ENCODE data around the gene MTUS2.

MTUS2 gene

DNA sequence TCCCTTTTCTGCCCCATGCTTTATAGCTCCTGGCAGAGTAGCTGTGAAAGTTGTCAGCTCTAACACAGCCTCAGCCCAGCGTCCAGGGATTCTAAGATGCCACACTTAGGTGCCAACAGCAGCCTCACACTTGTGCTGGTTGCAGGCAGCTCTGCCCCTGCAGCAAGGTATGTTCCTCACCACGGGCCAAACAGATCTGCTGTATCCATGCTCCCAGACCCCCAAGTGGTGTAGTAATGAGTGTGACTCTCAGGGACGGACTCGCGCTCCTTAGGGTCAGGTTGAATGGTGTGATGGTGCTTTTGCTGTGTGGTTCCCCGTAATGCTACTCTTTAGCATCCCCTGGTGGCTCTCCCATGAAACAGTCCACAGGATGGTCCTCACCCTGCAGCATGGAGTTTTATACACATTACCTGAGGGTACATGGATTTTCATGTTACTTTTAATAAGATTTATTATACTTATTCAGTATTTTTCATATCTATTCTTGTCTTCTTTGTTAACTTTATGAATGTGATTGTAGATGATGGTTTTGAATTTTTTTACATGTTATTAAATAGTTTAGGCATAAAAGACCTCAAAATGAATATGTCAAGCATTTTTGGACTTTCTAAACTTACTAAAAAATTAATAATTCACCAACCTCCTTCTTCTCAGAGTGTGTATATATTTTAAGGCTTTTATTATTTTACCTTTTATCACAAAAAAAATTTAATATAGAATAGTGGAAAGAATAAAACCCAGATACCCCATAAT, 542.9 kb downstream of the MTUS2 start:
- H3K9me3 ChIP-seq: no peaks in the 10 kb centered on the region
- no peak overlapping the region for H3K27ac ChIP-seq
- H3K27me3 ChIP-seq: peaks cover 6% of the 10 kb centered on the region
- no peak overlapping the region for H3K4me3 ChIP-seq (ENCODE audit: low read depth in 1 of 2, low read length in 1 of 2)
- TF ChIP-seq, protein P1, sequence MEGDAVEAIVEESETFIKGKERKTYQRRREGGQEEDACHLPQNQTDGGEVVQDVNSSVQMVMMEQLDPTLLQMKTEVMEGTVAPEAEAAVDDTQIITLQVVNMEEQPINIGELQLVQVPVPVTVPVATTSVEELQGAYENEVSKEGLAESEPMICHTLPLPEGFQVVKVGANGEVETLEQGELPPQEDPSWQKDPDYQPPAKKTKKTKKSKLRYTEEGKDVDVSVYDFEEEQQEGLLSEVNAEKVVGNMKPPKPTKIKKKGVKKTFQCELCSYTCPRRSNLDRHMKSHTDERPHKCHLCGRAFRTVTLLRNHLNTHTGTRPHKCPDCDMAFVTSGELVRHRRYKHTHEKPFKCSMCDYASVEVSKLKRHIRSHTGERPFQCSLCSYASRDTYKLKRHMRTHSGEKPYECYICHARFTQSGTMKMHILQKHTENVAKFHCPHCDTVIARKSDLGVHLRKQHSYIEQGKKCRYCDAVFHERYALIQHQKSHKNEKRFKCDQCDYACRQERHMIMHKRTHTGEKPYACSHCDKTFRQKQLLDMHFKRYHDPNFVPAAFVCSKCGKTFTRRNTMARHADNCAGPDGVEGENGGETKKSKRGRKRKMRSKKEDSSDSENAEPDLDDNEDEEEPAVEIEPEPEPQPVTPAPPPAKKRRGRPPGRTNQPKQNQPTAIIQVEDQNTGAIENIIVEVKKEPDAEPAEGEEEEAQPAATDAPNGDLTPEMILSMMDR (IDR thresholded peaks at IDR 0.05): no peak
- no peaks in the 10 kb centered on the region for H3K4me1 ChIP-seq (ENCODE audit: control insufficient read depth in 1 of 2, insufficient read depth in 1 of 2, low read depth in 1 of 2, low read length in 1 of 2)
- H3K36me3 ChIP-seq: no peaks in the 10 kb centered on the region

DNA sequence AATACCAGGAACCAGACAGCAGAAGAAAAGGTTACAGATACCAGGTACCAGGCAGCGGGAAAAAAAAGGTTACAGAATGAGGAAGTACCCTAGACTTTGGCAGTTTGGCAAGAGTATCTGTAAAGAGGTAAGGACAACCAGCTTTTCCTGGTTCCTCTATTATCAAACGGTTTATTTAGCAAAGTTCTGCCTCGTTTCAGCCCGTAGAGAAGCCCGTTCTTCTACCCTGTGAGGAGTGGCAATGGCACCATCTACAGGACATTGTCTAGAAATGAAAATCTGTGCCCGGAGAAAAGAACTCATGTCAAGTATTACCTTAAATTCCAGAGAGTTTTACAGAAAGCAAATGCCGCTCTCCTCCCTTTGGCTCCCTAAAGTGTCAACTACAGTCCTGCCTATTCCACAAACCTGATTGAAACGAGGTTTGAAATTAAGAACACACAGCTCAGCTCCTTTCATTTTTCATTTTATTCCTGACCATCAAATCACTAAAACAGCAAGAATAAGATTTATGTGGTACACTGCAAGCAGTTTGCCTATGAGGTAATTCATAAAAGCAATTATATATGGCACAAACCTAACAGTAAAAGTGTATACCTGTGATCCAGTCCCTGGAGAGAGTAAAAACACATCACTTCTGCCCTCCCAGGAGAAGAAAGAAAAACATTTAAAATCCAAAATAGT, 549.1 kb downstream of the MTUS2 start:
- Histone ChIP-seq H3K9me3 (no peaks in the 10 kb centered on the region), H3K4me3 (ENCODE audit: low read depth in 1 of 2, low read length in 1 of 2) (no peak overlapping the region), H3K4me1 (ENCODE audit: control insufficient read depth in 1 of 2, insufficient read depth in 1 of 2, low read depth in 1 of 2, low read length in 1 of 2) (peaks cover 7 to 8% of the 10 kb centered on the region in 2 experiments), H3K27me3 (peaks cover 4% of the 10 kb centered on the region), H3K27ac (no peak overlapping the region), H3K36me3 (no peaks in the 10 kb centered on the region)
- TF ChIP-seq, protein P1 (IDR thresholded peaks at IDR 0.05): no peak

DNA sequence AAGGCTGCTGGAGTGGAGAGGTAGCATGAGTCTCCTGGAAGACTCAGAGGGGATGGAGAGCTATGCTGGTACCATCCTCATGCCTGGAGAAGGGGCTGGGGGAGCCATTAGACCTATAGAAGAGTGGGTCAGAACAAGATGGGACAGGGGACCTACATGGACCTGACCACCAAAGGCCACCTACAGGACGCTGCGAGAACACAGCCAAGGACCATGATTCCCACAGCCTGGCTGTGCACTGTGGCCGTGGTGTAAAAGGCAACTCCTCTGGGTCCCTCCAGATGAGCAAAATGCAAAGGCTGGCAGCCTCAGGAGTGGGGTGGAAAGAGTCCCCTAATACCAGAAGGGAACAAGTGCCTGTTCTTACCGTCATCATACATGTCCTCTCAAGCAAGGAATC, 559.1 kb downstream of the MTUS2 start:
- peaks cover 0 to 6% of the 10 kb centered on the region in 2 experiments for H3K4me1 ChIP-seq (ENCODE audit: control insufficient read depth in 1 of 2, insufficient read depth in 1 of 2, low read depth in 1 of 2, low read length in 1 of 2)
- H3K27ac ChIP-seq: no peak overlapping the region
- H3K4me3 ChIP-seq (ENCODE audit: low read depth in 1 of 2, low read length in 1 of 2): no peak overlapping the region
- peaks cover 9% of the 10 kb centered on the region for H3K9me3 ChIP-seq
- no peaks in the 10 kb centered on the region for H3K36me3 ChIP-seq
- no peaks in the 10 kb centered on the region for H3K27me3 ChIP-seq
- TF ChIP-seq, protein P1 (IDR thresholded peaks at IDR 0.05): no peak

GRCh38 chr13:29379865-29380264, 559.7 kb downstream of the MTUS2 start:
- no peak overlapping the region for H3K4me3 ChIP-seq (ENCODE audit: low read depth in 1 of 2, low read length in 1 of 2)

GRCh38 chr13:29382021-29382420, 561.9 kb downstream of the MTUS2 start:
- Histone ChIP-seq H3K4me3 (ENCODE audit: low read depth in 1 of 2, low read length in 1 of 2) (no peak overlapping the region), H3K36me3 (no peaks in the 10 kb centered on the region), H3K9me3 (peaks cover 9% of the 10 kb centered on the region), H3K27me3 (no peaks in the 10 kb centered on the region), H3K27ac (no peak overlapping the region), H3K4me1 (ENCODE audit: control insufficient read depth in 1 of 2, insufficient read depth in 1 of 2, low read depth in 1 of 2, low read length in 1 of 2) (peaks cover 0 to 6% of the 10 kb centered on the region in 2 experiments)
- TF ChIP-seq, protein P1 (IDR thresholded peaks at IDR 0.05): no peak

More at GRCh38 chr13:29379865-29380264, 559.7 kb downstream of the MTUS2 start:
- peaks cover 9% of the 10 kb centered on the region for H3K9me3 ChIP-seq
- TF ChIP-seq, protein P1 (IDR thresholded peaks at IDR 0.05): no peak
- H3K27me3 ChIP-seq: no peaks in the 10 kb centered on the region
- H3K27ac ChIP-seq: no peak overlapping the region
- peaks cover 0 to 6% of the 10 kb centered on the region in 2 experiments for H3K4me1 ChIP-seq (ENCODE audit: control insufficient read depth in 1 of 2, insufficient read depth in 1 of 2, low read depth in 1 of 2, low read length in 1 of 2)
- H3K36me3 ChIP-seq: no peaks in the 10 kb centered on the region
